NT2/D1 (cell line): ENCODE data around the gene RASA1.

Experiments used
- SUZ12 ChIP-seq: IDR thresholded peaks from 2 replicates; pipeline ENCODE4 v1.6.1; 2011; ENCODE audit not compliant: insufficient read length, insufficient read depth; ENCODE audit errors: extremely low read depth
- YY1 ChIP-seq: IDR thresholded peaks from 2 replicates; pipeline ENCODE4 v1.6.1; 2011; ENCODE audit not compliant: insufficient read length, insufficient read depth
- ZNF274 ChIP-seq: IDR thresholded peaks from 2 replicates; pipeline ENCODE4 v1.6.1; 2011; ENCODE audit warnings: mild to moderate bottlenecking, low read depth, low read length

GRCh38 chr5:87322381-87322780 lies 54.7 kb downstream of the RASA1 start:
- TF ChIP-seq ZNF274 (no peak), YY1 (no peak), SUZ12 (no peak)
